Activated naive CD4-positive, alpha-beta T cell treated with anti-CD3 and anti-CD28 coated beads, Interleukin-2, amount 50 U/mL, for 24 hours (primary cell): ENCODE results near the gene RAP1B.

Source experiments
- H3K27ac Mint-ChIP-seq: one replicate; pipeline ENCODE4 v1.8.0; 2021; ENCODE audit warnings: mild to moderate bottlenecking, mixed read lengths
- H3K27me3 Mint-ChIP-seq: one replicate; pipeline ENCODE4 v1.8.0; 2021; ENCODE audit warnings: mixed read lengths
- H3K36me3 Mint-ChIP-seq: one replicate; pipeline ENCODE4 v1.8.0; 2021; ENCODE audit warnings: mixed read lengths
- H3K4me1 Mint-ChIP-seq: one replicate; pipeline ENCODE4 v1.8.0; 2021; ENCODE audit warnings: mixed read lengths
- H3K4me3 Mint-ChIP-seq: one replicate; pipeline ENCODE4 v1.8.0; 2021; ENCODE audit warnings: mild to moderate bottlenecking, mixed read lengths
- H3K9me3 Mint-ChIP-seq: one replicate; pipeline ENCODE4 v1.8.0; 2021; ENCODE audit warnings: mixed read lengths

The RAP1B gene

DNA sequence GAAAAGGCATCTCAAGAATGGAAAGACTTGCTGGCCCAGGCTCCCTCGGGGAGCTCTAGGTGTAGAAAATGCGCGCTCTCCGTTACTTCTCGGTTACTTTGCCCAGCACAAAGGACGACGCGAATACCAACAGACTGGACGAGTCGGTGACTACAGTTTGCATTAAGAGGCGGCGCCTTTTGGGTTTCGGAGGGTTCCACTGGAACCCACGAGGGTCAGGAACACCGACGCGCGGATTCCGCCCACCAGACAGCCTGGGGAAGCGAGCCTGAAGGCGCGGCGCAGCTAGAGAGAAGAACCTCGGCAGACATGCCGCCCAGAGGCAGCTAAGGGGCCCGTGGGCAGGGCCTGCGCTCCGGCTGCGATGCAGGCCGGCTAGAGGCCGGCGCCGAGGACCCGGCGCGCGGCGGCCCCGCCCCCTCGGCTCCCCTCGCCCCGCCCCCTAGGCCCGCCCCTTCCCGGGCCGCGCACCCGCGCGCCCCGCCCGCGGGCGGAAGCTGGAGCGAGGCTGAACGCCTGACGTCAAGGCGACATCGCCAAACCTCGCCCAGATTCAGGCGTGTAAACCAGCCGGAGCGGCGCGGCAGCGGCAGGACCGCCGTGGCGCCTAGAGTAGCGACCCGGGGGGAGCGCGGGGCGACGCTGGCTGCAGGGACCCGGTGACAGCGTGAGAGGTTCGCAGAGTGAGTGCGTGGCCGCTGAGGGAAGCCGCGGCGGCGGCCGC, at the start of gene RAP1B:
Gene RAP1B, plus strand, starts transcription at position 530 of the 724 bp plus-strand sequence. CDS start 37,826 bp downstream, outside the sequence.
- peaks cover 18% of the 10 kb centered on the region for H3K36me3 Mint-ChIP-seq
- H3K9me3 Mint-ChIP-seq: no peaks in the 10 kb centered on the region
- no peaks in the 10 kb centered on the region for H3K27me3 Mint-ChIP-seq
- H3K4me1 Mint-ChIP-seq: peaks cover 42% of the 10 kb centered on the region
- H3K4me3 Mint-ChIP-seq: peak within 1 kb of the TSS; percentile 90
- peak within 1 kb of the TSS; percentile 99 for H3K27ac Mint-ChIP-seq

DNA sequence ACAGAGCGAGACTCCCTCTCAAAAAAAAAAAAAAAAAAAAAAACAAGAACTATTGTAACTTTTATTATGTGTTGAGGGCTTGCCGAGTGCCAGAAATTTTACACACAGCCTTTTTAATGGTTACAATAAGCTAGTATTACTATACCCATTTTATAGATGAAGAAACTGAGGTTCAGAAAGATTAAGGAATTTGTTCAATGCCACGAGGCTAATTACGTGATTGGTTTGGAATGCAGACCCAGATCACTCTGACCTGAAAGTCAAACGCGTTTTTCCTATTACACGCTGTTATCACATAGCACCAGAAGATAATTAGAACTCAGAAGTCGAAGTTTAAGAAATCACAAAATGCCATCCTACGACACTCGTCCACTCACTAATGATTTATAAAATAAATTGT, 48.9 kb upstream of the RAP1B start:
- no peak overlapping the region for H3K27ac Mint-ChIP-seq
- no peaks in the 10 kb centered on the region for H3K27me3 Mint-ChIP-seq

DNA sequence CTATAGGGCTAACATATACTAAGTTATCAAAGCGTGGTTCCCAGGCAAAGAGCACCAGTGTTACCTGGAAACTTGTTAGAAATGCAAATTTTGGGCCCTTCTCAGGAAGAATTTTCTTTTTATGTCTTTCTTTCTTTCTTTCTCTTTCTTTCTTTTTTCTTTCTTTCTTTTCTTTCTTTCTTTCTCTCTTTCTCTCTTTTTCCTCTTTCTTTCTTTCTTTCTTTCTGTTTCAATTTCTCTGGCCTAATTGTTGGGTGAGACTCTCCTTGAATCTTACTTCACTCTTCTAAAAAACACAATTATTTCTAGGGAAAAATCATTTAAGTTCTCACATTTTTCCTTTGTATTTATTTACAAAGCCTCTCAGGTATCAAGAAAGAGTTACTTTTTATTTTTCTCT, 46.5 kb upstream of the RAP1B start:
- Mint-ChIP-seq H3K9me3 (no peaks in the 10 kb centered on the region), H3K27me3 (no peaks in the 10 kb centered on the region), H3K4me1 (peaks cover 30% of the 10 kb centered on the region), H3K27ac (peak overlapping the region; percentile 51), H3K4me3 (no peak overlapping the region), H3K36me3 (no peaks in the 10 kb centered on the region)

More for the DNA sequence above, 48.9 kb upstream of the RAP1B start:
- no peaks in the 10 kb centered on the region for H3K36me3 Mint-ChIP-seq
- H3K4me3 Mint-ChIP-seq: no peak overlapping the region
- H3K9me3 Mint-ChIP-seq: no peaks in the 10 kb centered on the region
- H3K4me1 Mint-ChIP-seq: peaks cover 47% of the 10 kb centered on the region

DNA sequence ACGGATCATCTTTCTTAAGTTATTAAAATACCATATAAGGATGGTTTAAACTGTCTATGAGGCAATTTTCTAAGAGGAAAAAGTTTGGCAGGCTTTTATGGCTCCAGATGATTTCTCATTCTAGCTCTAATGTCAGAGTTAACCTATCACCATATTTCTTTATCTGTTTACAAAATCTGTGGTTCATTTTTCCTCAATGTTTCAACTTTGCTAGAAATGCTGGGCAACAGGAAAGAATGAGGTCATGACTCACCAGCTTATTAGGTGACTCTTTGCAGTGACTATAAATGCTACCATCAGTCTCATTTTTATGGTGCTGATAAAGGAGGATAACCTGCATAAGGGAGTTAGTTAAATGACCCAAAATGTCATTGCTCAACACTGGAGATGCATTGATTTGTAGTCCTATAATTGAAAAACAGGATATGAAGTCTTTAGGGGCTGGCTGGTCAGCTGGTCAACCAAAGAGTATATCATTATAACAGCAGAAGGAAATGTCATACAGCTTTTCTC, 45.3 kb upstream of the RAP1B start:
- Mint-ChIP-seq H3K36me3 (no peaks in the 10 kb centered on the region), H3K4me3 (no peak overlapping the region), H3K27me3 (no peaks in the 10 kb centered on the region), H3K27ac (no peak overlapping the region), H3K4me1 (peaks cover 22% of the 10 kb centered on the region), H3K9me3 (no peaks in the 10 kb centered on the region)

DNA sequence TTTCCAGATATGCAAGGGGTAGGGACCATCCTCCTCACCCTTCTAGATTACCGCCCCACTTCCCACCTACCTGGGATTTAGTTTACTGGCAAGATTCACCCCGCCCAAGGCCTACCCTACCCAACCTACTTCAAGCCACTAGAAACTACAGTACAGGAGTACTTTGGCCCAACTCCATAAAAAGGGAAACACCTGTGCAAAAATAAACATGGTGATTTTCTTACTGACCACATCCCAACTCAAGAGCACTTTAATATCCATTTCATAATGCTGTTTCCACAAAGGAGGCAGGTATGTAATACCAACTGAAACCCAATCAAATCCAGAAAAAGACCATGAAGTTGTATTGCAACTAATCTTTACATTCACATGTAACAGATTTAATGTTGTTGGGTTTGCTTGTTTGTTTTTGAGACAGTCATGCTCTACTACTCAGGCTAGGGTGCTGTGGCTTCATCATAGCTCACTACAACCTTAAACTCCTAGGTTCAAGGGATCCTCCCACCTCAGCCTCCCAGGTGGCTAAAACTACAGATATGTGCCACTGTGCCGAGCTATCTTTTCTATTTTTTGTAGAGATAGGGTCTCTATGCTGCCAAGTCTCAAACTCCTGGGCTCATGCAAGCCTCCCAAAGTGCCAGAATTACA, 41.7 kb upstream of the RAP1B start:
- peak overlapping the region; percentile 56 for H3K27ac Mint-ChIP-seq
- no peaks in the 10 kb centered on the region for H3K27me3 Mint-ChIP-seq
- no peaks in the 10 kb centered on the region for H3K9me3 Mint-ChIP-seq
- H3K36me3 Mint-ChIP-seq: no peaks in the 10 kb centered on the region
- H3K4me1 Mint-ChIP-seq: peaks cover 36% of the 10 kb centered on the region
- H3K4me3 Mint-ChIP-seq: no peak overlapping the region

DNA sequence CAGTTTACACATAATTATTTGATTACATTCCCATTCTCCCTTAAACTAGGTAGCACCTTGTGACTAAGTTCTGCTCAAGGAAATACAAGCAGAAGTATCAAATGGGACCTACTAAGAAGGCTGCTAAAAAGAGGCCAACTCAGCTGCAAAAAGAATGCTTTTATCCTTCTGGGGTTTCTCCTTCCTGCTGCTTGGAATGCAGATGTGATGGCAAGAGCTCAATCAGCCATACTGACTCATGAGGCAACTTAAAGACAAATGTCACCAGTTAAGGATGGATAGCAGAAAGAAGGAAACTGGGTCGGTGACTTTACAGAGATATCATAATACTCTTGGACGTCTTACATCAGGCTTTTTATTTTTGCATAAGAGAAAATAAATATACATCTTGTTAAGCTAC, 38.0 kb upstream of the RAP1B start:
- Mint-ChIP-seq H3K4me1 (peaks cover 29% of the 10 kb centered on the region), H3K27me3 (no peaks in the 10 kb centered on the region), H3K27ac (no peak overlapping the region), H3K36me3 (no peaks in the 10 kb centered on the region), H3K4me3 (no peak overlapping the region), H3K9me3 (no peaks in the 10 kb centered on the region)

DNA sequence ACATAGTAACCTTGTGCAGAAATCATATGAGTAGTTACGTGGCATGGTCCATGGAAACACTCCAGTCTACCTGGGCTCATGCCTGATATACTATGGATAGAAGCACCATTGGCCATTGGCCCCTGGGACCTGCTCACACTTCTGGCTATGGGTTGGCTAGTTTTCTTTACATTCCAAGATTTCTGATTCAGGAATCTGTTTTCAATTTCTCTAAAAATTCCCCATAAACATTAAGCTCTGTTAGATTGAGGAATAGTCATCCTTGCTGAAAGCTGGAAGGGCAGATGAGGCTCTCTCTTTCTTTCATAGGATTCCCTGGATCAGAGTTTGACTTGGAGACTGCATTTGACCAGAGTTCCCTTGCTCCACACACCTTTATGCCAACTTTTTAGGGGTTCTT, 37.3 kb upstream of the RAP1B start:
- Mint-ChIP-seq H3K27me3 (no peaks in the 10 kb centered on the region), H3K4me3 (no peak overlapping the region)

DNA sequence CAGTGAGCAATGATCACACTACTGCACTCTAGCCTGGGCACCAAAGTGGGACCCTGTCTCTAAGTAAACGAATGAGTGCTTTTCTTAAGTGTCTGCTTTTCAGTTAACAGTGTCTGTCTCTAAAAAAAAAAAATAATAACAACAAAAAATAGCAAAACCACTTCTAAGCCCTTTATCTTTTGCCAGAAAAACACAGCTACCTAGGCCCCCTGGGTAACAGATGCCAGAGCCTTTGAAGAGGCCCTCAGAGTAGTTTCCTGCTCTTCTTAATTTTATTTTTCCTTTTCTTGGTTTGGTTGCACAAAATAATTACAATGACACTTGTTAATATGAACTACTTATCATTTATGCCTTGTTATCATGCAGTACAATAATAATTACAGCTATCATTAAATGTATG, 32.8 kb upstream of the RAP1B start:
- Mint-ChIP-seq H3K9me3 (no peaks in the 10 kb centered on the region), H3K4me1 (peaks cover 34% of the 10 kb centered on the region), H3K4me3 (peak overlapping the region; percentile 39), H3K27ac (peak overlapping the region; percentile 65), H3K36me3 (no peaks in the 10 kb centered on the region), H3K27me3 (no peaks in the 10 kb centered on the region)

More for the DNA sequence above, 37.3 kb upstream of the RAP1B start:
- Mint-ChIP-seq H3K27ac (no peak overlapping the region), H3K36me3 (no peaks in the 10 kb centered on the region), H3K4me1 (peaks cover 37% of the 10 kb centered on the region), H3K9me3 (no peaks in the 10 kb centered on the region)

DNA sequence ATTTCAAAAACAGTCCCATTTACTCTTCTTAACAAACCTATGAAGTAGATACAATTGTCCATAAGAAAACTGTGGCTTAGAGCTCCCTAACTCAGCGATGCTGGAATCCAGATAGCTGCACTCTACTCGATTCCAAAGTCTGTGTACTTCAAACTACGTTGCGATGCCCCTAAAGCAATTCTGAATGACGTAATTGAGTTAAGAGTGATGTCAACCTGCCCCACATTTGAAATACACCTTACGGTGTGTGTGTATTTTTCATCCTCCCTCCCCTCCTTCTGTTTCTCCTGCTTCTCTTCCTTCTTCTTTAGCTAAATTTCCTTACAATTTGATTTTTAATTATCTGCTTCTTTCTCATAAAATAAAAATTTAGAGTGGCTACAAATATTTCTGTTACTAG, 31.9 kb upstream of the RAP1B start:
- Mint-ChIP-seq H3K27ac (no peak overlapping the region), H3K4me3 (no peak overlapping the region), H3K9me3 (no peaks in the 10 kb centered on the region), H3K36me3 (no peaks in the 10 kb centered on the region), H3K27me3 (no peaks in the 10 kb centered on the region), H3K4me1 (peaks cover 36% of the 10 kb centered on the region)

DNA sequence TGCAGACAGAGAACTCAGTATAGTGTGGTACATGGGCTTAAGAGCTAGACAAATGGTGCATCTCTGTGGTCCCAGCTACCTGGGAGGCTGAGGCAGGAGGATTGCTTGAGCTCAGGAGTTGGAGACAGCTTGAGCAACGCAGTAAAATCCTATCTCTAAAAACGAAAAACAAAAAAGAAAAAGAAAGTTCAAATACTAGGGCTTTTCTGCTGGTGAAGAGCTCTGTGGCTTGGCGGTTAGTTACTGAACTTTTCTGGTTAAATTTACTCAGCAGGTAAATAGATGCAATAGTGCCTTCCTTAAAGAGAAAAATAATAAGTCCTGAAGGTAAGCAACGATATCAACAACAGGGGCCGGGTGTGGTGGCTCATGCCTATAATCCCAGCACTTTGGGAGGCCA, 31.4 kb upstream of the RAP1B start:
- Mint-ChIP-seq H3K27ac (peak overlapping the region; percentile 30), H3K4me1 (peaks cover 40% of the 10 kb centered on the region), H3K9me3 (no peaks in the 10 kb centered on the region), H3K27me3 (no peaks in the 10 kb centered on the region), H3K4me3 (peak overlapping the region; percentile 30), H3K36me3 (no peaks in the 10 kb centered on the region)

DNA sequence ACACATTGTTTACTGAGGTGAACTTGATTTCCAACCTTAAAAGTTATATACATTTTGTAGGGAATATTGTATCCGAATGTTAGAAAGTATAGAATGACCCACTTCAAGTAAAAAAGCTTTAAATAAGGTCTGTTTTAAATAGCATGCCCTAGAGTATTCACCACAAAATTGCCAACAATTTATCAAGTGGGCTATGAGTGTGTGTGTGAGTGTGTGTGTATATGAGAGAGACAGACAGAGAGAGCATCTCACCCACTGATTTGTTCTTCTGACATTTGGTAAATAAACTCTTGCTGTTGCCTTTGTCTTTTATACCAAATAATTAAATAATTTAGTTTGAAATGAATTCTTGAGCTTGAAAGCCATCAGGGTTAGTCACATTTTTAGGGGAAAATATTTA, 29.8 kb upstream of the RAP1B start:
- H3K36me3 Mint-ChIP-seq: no peaks in the 10 kb centered on the region
- H3K27ac Mint-ChIP-seq: no peak overlapping the region
- no peaks in the 10 kb centered on the region for H3K27me3 Mint-ChIP-seq
- no peak overlapping the region for H3K4me3 Mint-ChIP-seq
- peaks cover 43% of the 10 kb centered on the region for H3K4me1 Mint-ChIP-seq
- H3K9me3 Mint-ChIP-seq: no peaks in the 10 kb centered on the region

DNA sequence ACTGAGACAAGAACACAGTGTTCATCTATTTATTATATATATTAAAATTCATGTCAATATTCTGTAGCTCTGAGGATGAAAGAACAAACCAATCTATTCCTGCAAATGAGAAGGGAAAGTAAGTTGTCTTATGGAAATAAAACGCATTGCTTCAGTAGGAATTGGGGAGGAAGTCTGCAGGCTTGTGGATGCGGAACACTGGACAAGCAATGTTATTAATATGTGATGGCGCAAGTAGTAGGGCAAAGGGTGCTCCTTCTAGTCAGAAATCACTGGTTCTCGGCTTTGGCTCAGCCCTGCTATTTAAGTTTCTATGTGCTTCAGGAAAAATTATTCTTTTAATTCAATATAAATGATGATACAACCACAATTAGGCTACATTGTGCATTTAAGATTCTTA, 28.8 kb upstream of the RAP1B start:
- H3K27me3 Mint-ChIP-seq: no peaks in the 10 kb centered on the region
- no peak overlapping the region for H3K27ac Mint-ChIP-seq
- H3K9me3 Mint-ChIP-seq: no peaks in the 10 kb centered on the region
- no peak overlapping the region for H3K4me3 Mint-ChIP-seq
- H3K36me3 Mint-ChIP-seq: no peaks in the 10 kb centered on the region
- peaks cover 47% of the 10 kb centered on the region for H3K4me1 Mint-ChIP-seq

DNA sequence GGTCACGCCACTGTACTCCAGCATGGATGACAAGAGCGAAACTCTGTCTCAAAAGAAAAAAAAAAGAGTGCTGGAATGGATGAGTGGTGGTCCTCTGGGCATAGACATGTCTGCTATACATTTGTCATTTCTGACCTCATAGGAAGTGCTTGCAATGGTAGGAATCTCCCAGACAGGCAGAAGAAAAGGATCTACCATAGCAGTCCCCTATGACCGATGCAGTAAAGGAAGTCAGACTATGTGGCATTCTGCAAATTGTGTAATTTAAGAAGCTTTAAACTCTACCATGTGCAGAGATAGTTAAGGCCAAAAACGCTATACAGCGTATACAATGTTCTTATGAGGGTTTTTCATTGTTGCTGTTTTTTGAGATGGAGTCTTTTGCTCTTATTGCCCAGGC, 24.7 kb upstream of the RAP1B start:
- Mint-ChIP-seq H3K36me3 (peaks cover 5% of the 10 kb centered on the region), H3K4me3 (no peak overlapping the region), H3K4me1 (peaks cover 49% of the 10 kb centered on the region), H3K27me3 (no peaks in the 10 kb centered on the region), H3K27ac (no peak overlapping the region), H3K9me3 (peaks cover 7% of the 10 kb centered on the region)

DNA sequence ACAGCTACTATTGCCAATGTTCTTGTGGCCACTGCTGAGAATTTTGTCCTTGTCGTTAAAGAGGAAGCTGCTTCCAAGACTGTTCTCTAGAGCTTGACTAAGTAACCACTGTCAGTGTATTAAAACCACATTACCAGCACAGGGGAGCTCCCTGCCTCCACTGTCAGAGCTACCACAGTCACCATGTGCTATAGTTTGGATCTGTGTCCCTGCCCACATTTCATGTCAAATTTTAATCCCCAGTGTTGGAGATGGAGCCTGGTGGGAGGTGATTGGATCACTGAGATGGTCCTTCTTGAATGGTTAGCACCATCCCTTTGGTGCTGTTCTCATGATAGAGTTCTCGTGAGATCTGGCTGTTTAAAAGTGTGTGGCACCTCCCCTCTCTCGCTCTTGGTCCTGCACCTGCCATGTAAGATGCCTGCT, 23.2 kb upstream of the RAP1B start:
- Mint-ChIP-seq H3K4me3 (peak overlapping the region; percentile 0), H3K9me3 (peaks cover 7% of the 10 kb centered on the region), H3K4me1 (peaks cover 60% of the 10 kb centered on the region), H3K27ac (peak overlapping the region; percentile 20), H3K36me3 (peaks cover 8% of the 10 kb centered on the region), H3K27me3 (no peaks in the 10 kb centered on the region)

DNA sequence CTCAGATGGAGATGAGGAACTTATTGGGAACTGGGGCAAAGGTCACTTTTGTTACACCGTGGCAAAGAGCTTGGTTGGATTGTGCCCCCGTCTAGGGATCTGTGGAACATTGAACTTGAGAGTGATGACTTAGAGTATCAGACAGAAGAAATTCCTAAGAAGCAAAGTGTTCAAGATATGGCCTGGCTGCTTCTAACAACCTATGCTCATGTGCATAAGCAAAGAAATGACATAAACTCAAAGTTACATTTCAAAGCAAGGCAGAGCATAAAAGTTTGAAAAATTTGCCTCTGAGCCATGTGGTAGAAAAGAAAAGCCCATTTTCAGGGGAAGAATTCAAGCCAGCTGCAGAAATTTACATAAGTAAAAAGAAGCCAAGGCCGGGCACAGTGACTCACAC, 21.5 kb upstream of the RAP1B start:
- peaks cover 8% of the 10 kb centered on the region for H3K36me3 Mint-ChIP-seq
- peaks cover 7% of the 10 kb centered on the region for H3K9me3 Mint-ChIP-seq
- H3K4me1 Mint-ChIP-seq: peaks cover 65% of the 10 kb centered on the region
- H3K4me3 Mint-ChIP-seq: no peak overlapping the region
- H3K27ac Mint-ChIP-seq: peak overlapping the region; percentile 65
- no peaks in the 10 kb centered on the region for H3K27me3 Mint-ChIP-seq

DNA sequence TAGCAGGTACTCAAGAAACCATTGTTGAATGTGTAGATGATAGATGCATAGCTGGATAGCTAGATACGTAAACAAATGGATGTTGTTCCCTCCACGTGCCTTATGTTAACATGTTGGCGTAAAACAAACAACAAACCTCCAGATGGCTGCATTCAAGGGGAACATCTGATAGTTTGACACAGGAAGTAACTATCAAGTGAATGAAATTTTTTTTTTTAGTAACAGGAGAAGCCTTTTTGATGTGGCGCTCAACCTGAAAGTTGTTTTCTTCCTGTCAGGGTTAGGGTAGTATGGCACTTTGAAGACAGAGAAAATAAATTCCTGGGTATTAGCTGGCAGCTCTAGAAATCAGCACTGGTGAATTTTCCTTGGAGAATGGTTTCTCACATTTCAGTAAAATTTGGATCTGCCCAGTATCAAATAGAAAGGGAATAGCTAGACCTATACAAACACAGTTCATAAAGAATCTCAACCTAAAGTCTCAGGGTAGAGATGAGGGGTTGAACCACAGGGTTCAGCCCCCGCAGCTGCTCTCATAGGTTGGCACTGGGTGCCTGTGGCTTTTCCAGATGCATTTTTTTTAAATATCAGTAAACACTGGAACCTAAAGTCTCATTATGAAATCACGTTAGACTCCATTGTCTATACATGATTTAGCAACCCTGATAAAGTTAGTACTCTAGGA, 18.8 kb upstream of the RAP1B start:
- Mint-ChIP-seq H3K36me3 (peaks cover 8% of the 10 kb centered on the region), H3K4me3 (peak overlapping the region; percentile 80), H3K9me3 (peaks cover 7% of the 10 kb centered on the region), H3K27ac (peak overlapping the region; percentile 81), H3K4me1 (peaks cover 69% of the 10 kb centered on the region), H3K27me3 (no peaks in the 10 kb centered on the region)
